NCI-H748 (cell line): ENCODE results near the gene ESCO1.
"Not testable (repeated sequence)": the region's sequence is repeated elsewhere in the genome, so short reads cannot be mapped to it uniquely, and the experiment has no call there.

Experiments used
- DNase-seq: peaks from one replicate; lab custom pipeline; 2025; ENCODE audit not compliant: unreplicated experiment; lab: John Stamatoyannopoulos, UW

ESCO1 gene

DNA sequence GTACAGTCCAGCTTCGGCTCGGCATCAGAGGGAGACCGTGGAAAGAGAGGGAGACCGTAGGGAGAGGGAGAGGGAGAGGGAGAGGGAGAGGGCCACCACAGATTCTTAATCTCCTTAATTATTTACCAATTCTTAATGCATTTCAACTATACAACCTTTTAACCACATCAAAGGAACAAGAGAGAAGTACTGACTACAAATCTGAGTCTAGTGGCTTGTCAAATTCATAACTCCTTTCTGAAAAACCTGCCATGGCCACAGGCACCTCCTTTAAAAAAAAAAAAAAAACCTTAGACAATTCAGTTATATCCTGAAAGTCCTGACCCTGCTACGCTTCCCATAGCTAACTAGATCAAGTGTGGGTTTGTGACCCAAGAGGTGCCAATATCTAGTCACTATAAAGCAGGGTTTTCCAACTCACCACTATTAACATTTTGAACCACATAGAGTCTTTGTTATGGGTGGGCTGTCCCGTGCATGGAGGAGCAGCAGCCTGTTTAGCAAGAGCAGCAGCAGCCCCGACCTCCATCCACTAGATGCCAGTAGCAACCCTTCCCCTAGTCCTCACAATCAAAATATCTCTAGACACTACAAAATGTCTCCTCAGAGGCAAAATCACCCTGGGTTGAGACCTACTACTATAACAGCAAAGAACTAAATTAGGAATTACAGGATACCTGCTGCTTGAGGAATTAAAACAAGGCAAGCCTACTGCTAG lies 6.8 kb downstream of the ESCO1 start:
- no peak for DNase-seq

DNA sequence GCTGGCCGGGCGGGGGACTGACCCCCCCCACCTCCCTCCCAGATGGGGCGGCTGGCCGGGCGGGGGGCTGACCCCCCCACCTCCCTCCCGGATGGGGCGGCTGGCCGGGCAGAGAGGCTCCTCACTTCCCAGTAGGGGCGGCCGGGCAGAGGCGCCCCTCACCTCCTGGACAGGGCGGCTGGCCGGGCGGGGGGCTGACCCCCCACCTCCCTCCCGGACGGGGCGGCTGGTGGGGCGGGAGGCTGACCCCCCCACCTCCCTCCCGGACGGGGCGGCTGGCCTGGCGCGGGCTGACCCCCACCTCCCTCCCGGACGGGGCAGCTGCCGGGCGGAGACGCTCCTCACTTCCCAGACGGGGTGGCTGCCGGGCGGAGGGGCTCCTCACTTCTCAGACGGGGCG lies 8.1 kb downstream of the ESCO1 start:
- DNase-seq, result not testable (repeated sequence)

DNA sequence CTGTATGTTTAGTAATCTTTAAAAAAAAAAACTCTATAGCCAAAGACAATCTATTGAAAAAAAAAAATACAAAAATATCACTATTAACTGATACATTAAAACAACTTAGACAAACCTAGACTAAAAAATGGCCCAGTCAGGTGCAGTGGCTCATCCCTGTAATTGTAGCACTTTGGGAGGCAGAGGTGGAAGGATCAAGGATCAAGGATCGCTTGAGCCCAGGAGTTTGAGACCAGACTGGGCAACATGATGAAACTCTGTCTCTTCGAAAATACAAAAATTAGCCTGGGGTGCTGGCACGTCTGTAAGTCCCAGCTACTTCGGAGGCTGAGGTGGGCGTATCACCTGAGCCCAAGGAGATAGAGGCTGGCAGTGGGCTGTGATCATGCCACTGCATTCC lies 16.1 kb downstream of the ESCO1 start:
- no peak for DNase-seq

DNA sequence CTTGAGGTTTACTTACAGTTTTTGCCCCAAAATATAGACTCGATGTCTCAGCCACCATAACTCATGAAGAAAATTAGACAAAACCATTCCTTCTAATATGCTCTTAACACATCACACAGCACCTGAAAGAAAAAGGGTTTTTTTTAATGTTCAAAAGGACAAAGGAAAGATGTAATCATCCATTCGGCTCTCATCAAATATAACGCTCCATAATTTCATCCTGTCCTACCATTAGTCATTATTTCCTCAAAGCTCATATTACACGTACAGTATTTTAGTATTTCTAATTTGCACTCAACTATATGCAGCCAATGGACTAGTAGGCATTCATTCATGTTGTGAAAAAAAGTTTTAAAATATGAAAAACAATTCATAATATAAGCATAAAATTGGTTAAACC lies 24.8 kb downstream of the ESCO1 start:
- no peak for DNase-seq

DNA sequence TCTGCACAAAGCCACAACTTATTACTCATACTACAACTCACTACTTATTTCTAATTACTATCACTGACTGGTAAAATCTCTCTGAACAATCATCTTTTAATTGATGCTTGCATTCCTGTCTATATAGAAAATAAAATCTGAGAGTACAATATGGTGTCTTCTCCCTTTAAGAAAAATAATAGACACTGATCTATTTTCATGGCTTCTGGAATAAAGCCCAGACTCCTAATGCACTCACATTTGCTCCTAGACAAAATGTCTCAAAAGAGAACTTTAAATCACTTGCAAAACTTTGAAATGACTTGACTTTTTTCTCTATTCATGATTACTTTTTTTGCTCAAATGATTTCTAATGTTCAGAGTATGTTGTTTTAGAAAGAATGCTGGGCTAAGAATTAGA lies 28.7 kb downstream of the ESCO1 start:
- DNase-seq, result no peak

DNA sequence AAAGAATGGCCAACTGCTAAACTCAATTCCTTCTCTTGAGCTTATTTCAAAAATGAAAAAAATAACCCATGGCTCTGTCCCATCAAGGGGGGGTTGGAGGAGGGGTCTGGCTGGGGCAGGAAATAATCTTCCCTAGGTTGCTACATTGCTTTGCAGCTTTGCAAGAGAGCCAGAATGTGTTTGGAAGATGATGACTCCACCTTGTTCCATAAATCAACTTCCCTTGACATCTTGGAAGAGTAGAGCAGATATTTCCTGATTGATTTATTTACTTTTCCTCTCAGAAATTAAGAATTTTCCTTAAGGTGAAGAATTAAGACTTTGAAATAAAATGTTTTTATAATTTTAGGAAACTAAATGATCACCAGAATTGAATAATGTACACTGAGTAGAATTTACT lies 41.3 kb downstream of the ESCO1 start:
- DNase-seq, result no peak

DNA sequence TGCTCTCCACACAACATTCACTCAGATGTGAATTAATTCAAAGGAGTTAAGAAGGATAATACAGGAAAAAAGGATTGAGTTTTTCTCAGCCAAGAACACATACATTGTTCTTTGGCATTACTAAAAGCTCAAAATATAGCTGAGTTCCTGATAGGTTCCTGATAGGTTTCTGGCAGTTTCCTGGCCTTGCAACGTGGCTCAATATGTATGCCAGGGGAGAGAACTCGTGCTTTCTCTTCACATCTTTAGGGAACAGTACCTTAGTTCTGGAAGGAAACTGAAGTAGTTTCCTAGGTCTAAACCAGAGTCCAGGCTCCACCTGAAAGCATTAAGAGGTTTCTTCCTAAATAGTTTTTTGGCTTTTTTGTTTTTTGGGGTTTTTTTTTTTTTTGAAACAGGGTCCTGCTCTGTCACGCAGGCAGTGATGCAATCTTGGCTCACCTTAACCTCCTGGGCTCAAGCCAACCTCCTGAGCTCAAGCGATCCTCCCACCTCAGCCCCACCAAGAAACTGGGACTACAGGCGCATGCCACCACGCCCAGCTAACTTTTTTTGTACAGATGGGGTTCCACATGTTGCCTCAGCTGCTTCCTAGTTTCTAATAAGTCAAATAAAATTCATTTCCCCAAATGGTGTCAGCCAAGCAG lies 42.8 kb downstream of the ESCO1 start:
- no peak for DNase-seq

DNA sequence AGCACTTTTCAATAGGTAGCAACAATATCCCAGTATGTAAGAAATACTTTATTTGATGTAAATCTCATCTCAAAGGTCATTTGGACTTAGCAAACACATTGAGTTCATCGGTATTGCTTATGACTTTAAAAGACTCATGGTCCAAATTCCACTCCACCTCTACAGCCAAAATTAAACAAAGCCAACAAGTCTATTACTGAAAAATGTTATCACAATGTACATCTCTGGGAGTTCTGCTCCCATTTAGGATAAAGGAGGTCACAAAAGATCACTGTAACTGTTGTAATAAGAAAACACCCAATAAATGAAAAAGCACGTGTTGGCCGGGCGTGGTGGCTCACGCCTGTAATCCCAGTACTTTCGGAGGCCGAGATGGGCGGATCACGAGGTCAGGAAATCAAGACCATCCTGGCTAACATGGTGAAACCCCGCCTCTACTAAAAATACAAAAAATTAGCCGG lies 50.0 kb downstream of the ESCO1 start:
- DNase-seq, result no peak

DNA sequence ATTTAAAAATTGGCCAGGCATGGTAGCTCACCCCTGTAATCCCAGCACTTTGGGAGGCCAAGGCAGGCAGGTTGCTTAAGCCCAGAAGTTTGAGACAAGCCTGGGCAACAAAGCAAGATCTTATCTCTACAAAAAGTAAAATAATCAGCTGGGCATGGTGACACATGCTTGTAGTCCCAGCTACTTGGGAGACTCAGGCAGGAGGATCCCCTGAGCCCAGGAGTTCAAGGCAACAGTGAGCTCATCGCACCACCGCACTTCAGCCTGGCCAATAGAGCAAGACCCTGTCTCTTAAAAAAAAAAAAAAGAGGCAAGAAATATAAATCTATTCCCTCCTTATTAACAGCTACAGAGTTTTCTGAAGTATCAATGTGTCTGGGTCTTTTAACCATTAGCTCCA lies 51.9 kb downstream of the ESCO1 start:
- DNase-seq, result no peak

DNA sequence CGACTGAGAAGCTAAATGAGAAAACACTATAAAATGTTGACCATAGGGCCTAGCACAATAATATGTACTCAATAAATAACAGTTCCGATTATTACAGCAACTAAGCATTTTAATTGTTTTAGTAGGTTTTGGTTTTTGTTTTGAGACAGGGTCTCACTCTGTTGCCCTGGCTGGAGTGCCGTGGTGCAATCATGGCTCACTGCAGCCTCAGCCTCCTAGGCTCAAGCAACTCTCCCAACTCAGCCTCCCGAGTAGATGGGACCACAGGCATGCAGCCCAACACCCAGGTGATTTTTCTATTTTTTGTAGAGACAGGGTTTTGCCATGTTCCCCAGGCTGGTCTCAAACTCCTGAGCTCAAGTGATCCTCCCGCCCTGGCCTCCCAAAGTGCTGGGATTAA lies 54.1 kb downstream of the ESCO1 start:
- no peak for DNase-seq

DNA sequence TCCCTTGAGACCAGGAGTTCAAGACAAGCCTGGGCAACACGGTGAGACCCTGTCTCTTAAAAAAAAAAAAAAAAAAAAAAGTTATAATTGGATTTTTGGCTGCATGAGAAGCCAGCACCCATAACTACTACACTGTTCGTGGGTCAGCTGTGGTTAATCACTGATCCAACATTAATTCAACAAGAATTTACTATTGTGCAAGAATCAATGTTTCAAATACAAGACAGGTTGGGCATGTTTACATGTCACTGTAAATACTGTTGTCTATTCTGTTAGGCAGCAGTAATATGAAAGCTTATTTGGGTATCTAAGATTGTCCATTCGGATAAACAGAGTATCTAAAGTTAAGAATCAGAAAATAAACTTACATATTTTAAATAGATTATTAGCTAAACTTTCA lies 62.3 kb downstream of the ESCO1 start:
- no peak for DNase-seq

DNA sequence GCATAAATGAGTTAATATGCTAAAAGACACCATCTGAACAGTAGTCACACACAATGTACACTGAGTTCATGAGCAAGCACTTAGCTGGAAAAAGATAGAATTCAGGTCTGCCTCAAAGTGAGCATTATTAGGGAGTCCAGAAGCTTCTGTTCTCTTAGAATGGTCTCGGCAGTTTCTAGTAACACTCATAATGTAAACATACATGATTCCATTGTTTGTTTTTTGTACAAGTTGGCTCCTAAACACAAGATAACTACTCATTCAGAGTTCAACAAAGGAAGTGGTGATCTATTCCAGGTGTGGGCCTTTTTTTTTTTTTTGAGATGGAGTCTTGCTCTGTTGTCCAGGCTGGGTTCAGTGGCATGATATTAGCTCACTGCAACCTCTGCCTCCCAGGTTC lies 66.2 kb downstream of the ESCO1 start:
- DNase-seq, result no peak

DNA sequence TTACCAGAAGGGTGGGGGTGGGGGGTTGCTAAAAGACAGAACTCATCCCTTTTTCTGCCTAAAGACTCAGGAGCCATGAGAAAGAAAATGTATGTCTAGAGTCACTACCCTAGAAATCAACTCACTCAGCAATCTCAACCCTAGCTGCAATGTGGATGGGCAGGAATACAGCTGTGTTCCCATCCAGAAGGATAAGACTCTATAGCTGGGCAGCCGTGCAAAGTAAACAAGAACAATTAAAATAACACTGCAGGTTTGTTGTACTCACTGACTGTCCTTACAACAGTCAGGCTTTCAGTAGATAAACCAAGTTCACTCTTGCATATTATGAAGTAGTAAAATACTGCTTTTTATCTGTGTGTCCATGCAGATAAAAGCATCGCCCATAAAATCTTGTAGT lies 74.0 kb downstream of the ESCO1 start:
- no peak for DNase-seq

DNA sequence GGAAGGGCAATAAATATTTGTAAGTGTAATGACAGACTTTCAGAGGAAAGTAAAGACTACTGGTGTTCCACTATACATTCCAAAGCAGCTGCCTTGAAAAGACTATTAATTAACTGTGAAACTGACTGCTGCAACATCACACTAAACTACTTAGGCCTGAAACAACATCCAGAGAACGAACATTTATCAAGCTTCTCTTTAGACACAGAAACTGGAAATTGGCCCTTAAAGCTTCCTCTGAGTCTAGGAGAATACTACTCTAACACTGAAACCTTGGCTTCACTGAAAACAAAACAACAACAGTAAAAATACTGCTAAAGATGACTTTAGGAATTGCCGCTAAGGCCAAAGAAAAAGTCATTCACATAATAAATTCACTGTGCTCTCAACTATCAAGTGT lies 74.6 kb downstream of the ESCO1 start:
- DNase-seq, result no peak

DNA sequence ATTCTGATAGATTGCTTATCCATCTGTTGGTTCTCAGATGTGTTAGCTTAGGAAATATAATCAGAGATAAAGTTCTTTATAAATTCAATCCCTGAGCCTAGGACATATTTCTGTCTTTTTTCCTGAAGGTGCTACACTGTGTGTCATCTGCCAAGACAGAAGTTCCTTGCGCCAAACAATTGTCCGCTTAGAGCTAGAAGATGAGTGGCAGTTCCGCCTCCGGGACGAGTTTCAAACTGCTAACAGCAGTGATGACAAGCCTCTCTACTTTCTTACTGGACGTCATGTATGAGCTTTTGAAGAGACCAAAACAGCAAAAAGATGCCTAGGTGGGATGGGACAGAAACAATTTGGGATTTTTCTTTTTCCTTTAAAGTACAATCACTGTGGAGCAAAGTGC lies 78.0 kb downstream of the ESCO1 start:
- DNase-seq, result no peak

DNA sequence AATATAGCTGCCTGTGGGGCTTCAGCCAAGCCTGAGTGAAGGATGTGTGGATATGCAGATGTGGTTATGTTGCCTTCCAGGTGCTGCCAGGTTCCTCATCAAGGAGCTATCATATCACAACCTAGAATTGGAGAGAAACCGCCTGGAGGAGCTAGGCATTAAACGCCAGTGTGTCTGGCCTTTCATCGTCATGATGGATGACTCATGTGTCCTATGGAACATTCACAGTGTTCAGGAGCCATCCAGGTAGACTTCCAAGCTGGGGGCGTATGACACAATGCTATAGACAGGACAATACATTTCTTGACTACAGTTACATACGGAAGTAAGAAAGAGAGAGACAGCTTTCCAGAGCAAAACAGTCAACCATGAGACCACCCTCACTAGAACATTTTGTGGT lies 86.8 kb downstream of the ESCO1 start:
- no peak for DNase-seq

DNA sequence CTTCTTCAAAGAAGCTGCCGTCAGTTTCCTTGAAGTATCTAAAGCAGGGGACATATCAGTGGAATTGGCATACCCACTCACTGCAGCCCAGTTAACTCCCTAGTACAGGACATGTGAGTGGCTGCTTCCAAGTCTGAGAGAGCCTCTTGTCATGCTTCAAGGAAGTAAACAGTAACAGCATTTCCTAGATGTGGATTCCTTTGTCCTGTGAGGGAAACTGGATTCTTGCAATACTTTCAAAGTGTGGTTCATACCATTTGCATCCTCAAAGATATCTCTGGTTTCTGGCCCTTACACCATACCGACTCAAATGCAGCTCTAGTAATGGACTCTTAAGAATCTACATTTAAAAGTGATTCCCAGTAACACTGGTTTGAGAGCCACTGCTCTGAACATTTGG lies 87.2 kb downstream of the ESCO1 start:
- no peak for DNase-seq

DNA sequence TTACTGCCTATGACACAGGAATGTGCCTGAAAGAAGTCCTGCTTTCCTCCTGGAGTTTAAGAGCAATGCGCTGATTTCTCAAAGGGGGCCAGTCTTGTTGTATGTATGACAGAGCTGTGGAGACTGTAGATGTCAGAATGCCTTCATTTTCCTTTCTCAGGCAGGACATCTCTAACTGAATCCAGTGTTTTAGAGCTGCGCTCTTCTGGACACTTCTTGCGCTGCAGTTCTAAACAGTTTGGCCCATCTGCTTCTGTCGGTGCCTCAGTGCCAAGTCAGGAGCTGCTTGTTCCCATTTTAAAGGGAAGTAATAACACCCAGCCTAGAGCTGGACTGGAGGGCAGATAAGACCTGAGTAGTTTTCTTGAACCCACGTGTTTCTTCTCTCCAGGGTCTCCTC lies 91.4 kb downstream of the ESCO1 start:
- no peak for DNase-seq

DNA sequence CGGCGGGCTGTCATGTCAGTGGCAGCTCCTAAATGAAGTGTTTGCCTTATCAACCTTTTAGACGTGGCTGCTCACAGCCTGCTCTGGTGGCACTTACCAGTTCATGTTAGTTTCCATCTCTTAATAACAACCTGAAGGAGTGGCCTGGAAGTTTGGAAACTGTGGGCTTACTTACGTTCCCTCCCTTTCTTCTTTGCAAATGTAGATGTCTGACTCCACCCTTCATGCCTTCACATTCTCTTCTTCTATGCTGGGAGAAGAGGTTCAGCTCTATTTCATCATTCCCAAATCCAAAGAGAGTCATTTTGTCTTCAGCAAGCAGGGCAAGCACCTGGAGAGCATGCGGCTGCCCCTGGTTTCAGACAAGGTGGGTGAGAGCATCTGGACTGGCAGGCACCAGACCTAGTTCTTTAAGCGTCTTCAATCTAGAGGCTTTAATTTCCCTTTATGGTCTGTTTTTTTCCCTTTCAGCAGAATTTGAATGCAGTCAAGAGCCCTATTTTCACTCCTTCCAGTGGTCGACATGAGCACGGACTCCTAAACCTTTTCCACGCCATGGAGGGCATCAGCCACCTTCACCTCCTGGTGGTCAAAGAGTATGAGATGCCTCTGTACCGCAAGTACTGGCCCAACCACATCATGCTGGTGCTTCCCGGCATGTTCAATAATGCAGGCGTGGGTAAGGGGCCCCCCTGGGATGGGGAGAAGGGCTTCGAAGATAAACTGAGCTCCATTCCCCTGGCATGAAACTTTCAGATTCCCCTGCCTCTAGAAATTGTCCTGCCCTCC lies 92.4 kb downstream of the ESCO1 start:
- DNase-seq, result no peak

DNA sequence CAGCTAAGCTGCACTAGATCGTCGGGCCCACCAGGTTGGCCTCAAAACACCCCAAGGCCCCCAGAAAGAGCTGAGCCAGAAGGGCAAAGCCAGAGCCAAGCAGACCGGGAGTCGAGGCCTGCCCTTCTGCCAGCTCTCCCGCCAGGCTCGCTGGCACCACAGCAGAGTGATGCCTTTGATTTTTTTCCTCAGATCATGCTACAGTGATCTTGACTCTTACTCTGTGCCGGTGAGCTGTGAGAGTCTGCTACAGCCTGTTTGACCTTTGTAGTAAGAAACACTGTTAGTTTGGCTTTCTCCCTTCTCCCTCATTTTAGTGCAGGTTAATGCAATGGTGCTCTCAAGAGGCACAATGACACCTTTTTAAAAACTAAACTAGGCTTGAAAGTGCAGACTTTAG lies 97.8 kb downstream of the ESCO1 start:
- no peak for DNase-seq

DNA sequence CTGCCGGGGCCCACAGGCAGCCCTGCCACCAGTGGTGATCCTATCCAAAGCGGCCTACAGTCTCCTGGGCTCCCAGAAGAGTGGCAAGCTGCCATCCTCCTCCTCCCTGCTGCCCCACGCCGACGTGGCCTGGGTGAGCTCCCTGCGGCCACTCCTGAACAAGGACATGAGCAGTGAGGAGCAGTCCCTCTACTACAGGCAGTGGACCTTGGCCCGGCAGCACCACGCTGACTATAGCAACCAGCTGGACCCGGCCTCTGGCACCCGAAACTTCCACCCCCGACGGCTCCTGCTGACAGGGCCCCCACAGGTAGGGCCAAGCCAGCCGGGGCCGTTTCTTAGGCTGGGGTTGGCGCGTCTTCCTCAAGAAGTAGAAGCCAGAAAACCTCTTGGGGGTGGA lies 100.5 kb downstream of the ESCO1 start:
- DNase-seq, result no peak

DNA sequence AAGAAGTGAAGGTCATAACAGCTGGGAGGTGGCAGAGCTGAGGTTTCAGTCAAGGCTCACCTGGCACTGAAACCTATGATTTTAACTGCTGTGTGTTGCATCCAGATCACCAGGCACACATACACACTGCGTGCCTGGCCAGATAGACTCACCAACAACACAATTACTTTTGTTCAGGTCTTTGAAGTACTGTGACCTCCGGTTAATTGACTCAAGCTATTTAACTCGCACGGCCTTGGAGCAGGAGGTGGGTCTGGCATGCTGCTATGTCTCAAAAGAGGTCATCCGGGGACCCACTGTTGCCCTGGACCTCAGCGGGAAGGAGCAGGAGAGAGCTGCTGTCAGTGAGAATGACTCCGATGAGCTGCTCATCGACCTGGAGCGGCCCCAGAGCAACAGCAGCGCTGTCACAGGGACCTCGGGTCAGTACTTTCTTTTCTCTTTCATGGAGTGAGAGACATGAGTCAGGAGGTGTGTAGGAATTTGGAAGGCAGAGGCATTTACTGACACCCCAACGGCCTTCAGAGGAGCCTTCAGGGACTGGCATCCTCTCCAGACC lies 104.1 kb downstream of the ESCO1 start:
- DNase-seq, result peak; percentile 37
